ENCODE measurements around the gene SLC30A3. TPM values are rescaled to one million over a fixed set of nuclear protein-coding genes. Genes with fewer than 3 reads are reported as not detected.

SLC30A3 gene
- total and polyA plus RNA-seq, 2 of the 13 experiments (the other 11 are each of a cell fraction or from before 2014, with no cell fraction given): 0.38 to 0.79 TPM

- TF ChIP-seq CSRNP1 (CRISPR knock-in tag; IDR thresholded peaks at IDR 0.05) (no peak; the same call in 1 of the 2 replicates), ZNF510 (CRISPR knock-in tag; IDR thresholded peaks at IDR 0.05; ENCODE audit: low read depth) (no peak), REL (CRISPR knock-in tag; conservative IDR thresholded peaks at IDR 0.05) (no peak), ATF7 (IDR thresholded peaks at IDR 0.05) (no peak), ATF7 (CRISPR knock-in tag; IDR thresholded peaks at IDR 0.05) (no peak), NR2F6 (IDR thresholded peaks at IDR 0.05) (no peak), NR2F6 (CRISPR knock-in tag; IDR thresholded peaks at IDR 0.05) (0 out of 2 replicates have a peak, but pooled peaks have one; percentile 11), NKX3-1 (CRISPR knock-in tag; IDR thresholded peaks at IDR 0.05) (peak; percentile 61; the same call in 1 of the 2 replicates), PAX8 (CRISPR knock-in tag; IDR thresholded peaks at IDR 0.05; ENCODE audit: borderline replicate concordance) (0 out of 2 replicates have a peak, but pooled peaks have one; percentile 31), ZBTB44 (CRISPR knock-in tag; IDR thresholded peaks at IDR 0.05) (peak; percentile 65; the same call in 1 of the 2 replicates), ZNF530 (CRISPR knock-in tag; IDR thresholded peaks at IDR 0.05; ENCODE audit: low read depth) (no peak), ZNF660 (CRISPR knock-in tag; IDR thresholded peaks at IDR 0.05; ENCODE audit: borderline replicate concordance, low read depth) (no peak), NR2F1 (CRISPR knock-in tag; IDR thresholded peaks at IDR 0.05) (no peak), ZNF331 (CRISPR knock-in tag; IDR thresholded peaks at IDR 0.05) (peak; percentile 56), AKAP8 (CRISPR knock-in tag; IDR thresholded peaks at IDR 0.05) (peak; percentile 54; the same call in 1 of the 2 replicates), SIN3A (IDR thresholded peaks at IDR 0.05; ENCODE audit: borderline replicate concordance, low read depth, low read length) (no peak), MED13 (CRISPR knock-in tag; IDR thresholded peaks at IDR 0.05) (peak; percentile 74; the same call in 1 of the 2 replicates)
- TF ChIP-seq, protein P1, sequence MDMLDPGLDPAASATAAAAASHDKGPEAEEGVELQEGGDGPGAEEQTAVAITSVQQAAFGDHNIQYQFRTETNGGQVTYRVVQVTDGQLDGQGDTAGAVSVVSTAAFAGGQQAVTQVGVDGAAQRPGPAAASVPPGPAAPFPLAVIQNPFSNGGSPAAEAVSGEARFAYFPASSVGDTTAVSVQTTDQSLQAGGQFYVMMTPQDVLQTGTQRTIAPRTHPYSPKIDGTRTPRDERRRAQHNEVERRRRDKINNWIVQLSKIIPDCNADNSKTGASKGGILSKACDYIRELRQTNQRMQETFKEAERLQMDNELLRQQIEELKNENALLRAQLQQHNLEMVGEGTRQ (IDR thresholded peaks at IDR 0.05; ENCODE audit: low read depth, low read length): peak; percentile 33; the same call in 1 of the 2 replicates
- TF ChIP-seq, protein P1 (CRISPR knock-in tag; IDR thresholded peaks at IDR 0.05; ENCODE audit: borderline replicate concordance): no peak; the same call in 1 of the 2 replicates
- TF ChIP-seq, protein P2, sequence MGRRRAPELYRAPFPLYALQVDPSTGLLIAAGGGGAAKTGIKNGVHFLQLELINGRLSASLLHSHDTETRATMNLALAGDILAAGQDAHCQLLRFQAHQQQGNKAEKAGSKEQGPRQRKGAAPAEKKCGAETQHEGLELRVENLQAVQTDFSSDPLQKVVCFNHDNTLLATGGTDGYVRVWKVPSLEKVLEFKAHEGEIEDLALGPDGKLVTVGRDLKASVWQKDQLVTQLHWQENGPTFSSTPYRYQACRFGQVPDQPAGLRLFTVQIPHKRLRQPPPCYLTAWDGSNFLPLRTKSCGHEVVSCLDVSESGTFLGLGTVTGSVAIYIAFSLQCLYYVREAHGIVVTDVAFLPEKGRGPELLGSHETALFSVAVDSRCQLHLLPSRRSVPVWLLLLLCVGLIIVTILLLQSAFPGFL (CRISPR knock-in tag; IDR thresholded peaks at IDR 0.05): no peak
- TF ChIP-seq, protein P3, sequence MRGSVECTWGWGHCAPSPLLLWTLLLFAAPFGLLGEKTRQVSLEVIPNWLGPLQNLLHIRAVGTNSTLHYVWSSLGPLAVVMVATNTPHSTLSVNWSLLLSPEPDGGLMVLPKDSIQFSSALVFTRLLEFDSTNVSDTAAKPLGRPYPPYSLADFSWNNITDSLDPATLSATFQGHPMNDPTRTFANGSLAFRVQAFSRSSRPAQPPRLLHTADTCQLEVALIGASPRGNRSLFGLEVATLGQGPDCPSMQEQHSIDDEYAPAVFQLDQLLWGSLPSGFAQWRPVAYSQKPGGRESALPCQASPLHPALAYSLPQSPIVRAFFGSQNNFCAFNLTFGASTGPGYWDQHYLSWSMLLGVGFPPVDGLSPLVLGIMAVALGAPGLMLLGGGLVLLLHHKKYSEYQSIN (CRISPR knock-in tag; IDR thresholded peaks at IDR 0.05; ENCODE audit: borderline replicate concordance): no peak
These were observed 45.4 kb downstream of the SLC30A3 start, which contains the start of gene CAD (continued) for GRCh38 chr2:27217173-27218121.
